DMS79 treated with DMSO at 0.1 percent for 48 hours (cell line): ENCODE results near the gene SP6.

Source experiments
- DNase-seq: peaks from one replicate; lab custom pipeline; 2025; lab: John Stamatoyannopoulos, UW

Gene SP6

DNA sequence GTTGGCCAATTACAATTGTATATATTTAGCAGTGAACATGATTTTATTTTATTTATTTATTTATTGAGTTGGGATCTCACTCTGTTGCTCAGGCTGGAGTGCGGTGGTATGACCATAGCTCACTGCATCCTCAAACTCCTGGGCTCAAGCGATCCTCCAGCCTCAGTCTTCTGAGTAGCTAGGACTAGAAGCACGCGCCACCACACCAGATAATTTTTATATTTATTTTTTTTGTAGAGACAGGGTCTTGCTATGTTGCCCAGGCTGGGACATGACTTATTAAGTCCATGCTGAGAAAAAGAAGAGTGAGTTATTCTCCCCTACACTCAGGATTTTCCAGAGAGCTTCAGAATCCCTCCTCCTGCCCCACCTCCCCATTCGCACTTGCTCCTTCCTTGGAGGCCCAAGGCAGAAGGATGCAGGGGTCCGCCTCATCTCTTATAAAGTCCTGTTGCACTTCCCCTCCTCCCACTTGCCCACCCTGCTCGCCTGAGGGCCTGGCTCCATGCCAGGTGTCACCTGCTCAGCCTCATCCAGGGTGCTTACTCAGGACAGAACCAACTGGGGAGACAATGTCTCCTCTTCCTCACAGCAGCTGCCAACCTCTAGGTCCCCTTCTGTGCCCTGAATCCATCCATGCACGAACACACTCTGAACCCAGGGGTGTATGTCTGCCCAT lies 29.0 kb upstream of the SP6 start:
- DNase-seq, result no peak

DNA sequence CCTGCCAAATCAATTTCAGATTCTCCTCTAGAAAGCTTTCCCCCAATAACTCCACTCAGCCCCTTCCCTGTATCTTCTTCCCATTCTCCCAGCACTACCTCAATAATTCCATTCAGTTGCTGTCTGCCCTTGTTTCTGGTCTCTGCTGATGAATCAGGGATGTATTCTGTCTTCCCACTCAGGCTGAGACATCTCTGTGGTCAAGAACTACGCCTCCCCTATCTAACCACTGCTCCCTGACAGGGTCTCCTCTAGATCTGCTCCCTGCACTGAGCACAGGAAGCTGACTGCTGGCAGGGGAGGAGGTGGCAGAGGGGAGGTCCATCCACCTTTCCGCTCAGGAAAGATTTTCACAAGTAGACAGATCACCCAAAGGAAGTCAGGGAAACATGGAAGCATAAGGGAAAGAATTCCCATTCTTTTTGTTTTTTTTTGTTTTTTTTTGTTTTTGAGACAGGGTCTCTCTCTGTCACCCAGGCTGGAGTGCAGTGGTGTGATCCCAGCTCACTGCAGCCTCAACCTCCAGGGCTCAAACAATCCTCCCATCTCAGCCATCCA lies 28.1 kb upstream of the SP6 start:
- no peak for DNase-seq

DNA sequence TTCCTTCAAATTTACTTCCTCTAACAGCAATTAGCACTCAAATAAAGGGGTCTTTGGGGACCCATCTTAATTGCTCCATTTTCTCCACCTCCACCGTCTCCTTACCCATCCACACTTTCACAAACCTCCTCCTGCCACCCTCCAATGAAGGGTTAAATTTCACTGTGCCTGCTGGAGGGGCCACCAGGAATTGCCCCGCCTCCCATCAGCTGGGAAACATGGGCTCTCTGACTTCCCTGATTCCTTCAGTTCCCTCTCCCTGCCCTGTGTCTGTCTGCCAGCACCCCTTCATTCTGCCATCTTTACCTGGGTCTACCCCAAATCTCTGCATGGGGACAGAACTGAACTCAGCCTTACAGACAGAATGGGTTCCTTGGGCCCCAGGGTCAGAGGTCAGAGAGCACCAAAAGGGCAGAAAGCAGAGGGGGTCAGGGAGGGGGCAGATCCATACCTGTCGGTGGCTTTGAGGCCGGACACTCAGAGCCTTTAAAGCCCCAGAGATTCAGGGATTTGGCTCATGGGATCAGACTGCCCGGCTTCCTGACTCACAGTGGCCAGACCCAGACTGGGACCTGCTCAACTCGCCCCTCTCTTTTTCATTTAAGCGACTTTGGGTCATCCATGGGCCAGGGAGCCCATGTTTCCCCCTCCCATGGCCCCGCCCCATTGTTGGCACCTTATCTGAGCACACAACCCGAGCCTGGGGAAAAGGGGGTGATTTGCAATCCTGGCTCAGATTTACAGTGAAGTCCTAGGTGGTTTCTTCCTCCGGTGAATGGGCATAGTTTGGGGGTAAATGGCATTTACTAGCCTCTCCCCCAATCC lies 27.5 kb upstream of the SP6 start:
- no peak for DNase-seq

DNA sequence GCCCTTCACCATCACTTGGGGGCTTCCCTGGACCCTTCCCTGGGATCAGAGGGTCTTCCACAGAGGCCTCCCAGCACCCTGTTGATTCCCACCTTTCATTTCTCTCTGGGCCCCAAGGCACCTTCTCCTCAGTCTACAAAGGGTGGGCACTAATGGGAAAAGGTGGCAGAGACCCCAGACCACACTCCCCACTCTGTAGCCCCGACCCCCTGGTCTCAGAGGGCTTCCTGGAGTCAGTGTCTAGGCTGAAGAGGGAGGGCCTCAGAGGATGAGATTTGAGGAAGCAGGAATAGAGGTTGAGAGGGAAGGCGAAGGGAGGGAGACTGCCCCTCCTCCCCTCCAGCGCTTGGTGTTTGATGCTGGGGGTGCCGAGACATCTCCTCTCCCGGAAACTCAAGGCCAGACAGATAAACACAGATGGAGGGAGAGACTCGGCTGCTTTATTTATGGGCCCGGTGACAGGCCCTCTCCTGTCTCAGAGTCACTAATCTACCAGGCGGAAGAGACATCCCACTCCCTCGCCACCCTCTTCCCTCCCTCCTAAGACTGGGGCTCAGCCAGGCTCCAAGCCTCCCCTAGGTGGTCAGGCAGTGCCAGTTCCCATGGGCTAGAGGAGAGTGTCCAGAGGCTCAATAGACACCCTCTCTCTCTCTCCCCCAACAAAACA lies 26.5 kb upstream of the SP6 start:
- no peak for DNase-seq

DNA sequence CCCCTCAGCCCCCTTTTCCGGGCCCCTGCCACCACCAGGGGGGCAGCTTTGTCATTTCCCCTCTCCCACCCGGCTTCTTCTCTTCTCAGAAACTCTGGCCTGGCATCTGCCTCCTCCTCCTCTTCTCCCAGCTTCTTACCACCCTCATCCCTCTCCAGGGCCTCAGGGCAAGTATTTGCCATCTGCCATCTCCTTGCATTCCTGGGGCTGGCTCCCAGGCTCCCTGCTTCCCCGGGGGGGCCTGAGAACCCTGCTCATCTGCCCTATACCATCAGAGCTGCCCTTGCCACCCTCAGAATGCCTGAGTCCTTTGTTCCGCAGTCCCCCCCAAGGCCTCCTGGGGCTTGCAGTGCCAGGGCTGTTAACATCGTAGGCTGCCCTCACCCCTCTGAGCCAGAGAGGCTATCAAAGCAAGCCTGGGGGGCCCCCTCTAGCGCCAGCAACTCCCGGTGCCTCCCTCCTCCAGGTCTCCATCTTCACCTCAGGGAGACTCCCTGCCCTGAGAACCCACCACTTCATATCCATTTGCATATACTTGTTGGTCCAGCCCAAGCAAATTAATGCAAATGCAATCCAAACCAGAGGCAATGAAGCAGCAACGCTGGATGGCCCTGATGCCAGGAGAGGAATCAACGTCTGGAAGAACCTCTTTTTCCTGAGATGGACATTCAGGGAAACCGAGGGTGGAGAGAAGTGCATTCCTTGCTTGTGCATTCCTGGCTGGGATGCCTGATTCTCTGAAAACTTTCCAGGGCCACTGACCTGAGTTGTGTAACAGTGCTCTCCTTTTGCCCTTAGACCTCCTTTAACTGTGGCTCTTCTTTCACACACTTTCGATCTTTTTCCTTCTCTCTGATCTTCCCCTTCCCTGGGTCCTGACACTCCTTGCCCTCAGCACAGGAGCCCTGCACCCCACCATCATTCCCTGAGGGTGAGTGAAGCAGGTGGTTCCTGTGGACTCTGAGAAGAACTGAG lies 24.3 kb upstream of the SP6 start:
- DNase-seq, result peak; percentile 19

DNA sequence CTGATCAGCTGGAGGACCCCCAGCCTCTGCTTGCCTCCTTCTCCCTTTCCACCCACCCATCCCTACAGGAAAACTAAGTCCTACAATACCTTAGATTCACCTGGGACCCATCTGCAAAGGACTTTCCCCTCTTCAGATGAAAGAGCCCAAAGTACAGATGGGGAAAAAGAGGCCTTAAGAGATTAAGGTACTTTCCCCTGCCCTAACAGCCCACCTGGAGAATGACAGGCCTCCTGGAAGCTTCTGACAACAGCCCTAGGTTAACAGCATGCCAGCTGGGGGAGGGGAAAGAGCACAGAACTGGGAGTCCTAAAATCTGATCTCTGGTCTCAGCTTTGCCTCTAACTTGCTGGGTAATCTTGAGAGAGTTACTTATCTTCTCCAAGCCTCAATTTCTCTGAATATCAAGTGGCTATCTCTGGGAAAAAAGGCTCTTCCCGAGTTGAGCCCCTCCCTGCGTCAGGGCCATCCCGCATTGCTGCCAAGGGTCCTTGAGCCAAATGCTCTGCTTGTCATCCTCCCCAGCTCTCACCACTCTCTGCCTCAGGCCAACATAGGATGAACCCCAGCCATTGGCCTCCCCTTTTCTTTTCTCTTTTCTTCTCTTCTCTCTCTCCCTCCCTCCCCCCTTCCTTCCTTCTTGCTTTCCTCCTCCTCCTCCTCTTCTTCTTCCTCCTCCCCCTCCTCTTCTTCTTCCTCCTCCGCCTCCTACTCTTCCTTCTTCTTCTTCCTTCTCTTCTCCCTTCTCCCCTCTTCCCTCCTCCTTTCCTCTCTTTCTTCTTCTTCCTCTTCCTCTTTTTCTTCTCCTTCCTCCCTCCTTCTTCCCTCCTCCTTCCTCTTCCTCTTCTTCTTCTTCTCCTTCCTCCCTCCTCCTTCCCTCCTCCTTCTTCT lies 22.5 kb upstream of the SP6 start:
- DNase-seq, result no peak

DNA sequence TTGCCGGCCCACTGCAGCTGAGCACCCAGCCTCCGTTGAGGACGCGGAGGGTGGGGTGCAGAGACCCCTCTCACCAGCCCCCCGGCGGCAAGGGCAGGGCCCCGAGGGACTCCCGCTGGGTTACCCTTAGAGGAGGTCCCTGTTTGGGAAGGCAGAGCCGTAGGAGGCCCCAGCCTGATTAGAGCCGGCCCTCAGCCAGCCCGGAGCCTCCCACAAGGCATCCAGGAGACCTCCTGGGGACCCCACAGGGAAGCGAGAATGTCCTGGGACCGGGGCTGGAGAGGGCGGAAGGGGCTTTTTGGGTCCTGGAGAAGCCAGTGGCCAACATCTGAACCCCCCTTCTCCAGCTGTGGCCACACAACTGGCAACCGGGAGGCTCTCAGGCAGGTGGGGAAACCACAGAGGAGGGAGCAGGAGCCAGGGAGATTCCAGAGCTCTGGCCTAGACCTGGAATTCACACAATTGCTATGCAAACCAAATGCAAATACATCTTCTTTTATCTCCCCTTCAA lies 21.7 kb upstream of the SP6 start:
- DNase-seq, result no peak

DNA sequence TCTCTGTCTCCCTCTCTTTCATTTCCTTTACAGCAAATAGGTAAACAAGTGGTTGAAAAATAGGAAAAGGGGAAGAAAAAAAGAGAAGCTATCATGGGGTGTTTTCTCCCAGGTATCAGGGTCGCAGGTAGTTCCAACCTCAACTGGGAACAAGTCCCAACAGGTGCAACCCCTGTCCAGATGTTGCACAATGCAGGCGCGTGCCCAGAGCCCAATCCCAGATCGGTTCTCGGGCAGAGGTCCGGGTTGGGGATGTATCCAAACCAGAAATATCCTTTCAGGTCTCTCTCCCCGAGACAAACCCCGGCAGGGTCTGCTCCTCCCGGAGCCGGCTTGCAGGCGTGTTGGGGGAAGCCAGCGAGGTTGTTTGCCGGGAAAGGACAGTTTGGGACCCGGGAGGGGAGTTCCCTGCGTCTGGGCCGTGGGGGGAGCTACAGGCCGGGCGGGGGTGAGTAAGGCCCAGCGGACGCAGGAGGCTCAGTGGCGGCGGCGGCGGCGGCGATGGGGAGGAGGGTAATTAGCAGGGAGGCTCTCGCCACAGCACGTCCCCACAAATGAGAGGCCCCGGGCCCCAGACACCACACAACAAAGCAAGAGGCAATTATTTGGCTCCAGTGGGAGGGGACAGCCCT lies 21.2 kb upstream of the SP6 start:
- no peak for DNase-seq

DNA sequence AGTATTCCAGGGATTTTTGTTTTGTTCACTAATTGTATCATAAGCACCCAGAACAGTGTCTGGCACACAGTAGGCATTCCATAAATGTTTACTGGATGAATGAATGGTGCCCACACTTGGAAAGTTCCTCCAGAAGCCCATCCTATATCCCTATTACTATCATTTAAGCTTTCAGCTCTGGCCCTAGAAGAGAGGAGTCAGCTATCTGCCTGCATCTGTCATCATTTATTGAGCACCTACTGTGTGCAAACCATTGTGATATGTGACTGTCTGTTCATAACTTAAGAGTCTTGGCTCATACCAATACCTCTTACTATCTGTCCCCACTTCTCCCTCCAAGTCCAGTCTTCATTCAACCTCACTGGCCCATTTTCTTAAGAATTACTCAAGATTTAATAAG lies 20.1 kb upstream of the SP6 start:
- DNase-seq, result no peak

DNA sequence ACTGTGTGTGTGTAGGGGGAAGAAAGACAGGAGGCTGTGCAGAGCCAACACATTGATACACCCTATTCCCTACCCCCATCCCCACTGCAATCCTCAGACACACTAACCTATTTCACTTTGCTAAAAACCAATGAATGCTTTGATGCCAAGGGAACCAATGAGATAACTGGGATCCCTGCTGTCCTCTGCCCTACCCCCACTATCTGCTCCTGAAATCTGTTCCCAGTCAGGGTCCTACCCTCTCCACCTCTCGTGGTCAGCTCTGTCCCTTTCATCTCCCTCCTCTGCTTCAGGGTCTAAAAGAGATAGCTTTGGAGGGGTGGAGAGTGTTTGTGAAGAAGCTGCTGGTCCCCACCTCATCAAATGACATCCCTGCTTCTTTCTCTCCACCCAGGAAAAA lies 19.1 kb upstream of the SP6 start:
- DNase-seq, result no peak

DNA sequence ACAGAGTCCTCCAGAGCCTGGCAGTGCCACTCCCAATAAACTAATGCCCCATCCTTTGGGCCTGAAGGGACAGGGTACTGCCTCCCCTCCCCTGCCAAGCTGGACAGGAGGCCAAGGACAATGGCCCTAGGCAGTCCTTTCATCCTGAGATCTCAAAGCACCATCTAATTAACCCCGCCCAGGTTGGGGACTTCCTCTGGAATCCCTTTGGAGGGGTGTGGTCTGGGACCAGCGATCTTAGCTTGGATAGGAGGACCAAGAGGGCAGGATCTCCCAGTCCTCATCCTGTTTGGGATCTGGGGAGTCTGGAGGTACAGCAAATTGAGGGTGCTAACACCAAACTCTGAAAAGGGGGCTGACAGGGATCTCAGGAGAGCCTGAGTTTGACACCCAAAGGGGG lies 18.2 kb upstream of the SP6 start:
- DNase-seq, result no peak

DNA sequence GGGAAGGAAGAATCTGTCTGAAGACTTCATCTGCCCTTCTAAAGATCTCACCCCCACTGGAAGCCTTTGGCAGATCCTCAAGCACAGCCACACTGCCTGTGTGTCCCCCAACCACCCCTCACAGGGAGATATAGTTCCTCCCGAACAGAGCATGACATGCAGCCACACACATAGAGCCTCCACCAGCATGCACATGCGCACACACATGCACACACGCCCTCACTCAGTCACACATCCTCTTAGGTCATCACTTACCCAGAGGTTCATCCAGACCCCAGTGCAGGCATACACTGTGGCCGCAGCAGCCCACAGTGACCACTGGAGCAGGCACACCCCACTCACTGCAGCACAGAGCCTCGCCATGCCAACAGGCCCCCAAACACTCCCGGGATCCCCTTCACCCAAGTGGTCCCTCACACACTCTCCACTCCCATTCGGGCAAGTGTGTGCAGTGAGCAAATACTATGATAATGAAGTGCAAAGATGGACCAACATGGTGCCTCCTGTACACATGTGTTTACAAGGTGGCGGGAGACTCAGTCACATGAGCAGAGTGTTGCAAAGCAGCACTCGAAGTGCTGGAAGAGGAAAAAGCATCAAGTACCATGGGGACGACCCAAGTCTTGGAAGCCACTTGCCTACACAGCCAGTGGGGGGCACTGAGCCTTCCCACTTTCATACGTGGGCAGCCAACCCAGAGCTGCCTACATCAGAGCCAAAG lies 17.0 kb upstream of the SP6 start:
- DNase-seq, result peak; percentile 58

DNA sequence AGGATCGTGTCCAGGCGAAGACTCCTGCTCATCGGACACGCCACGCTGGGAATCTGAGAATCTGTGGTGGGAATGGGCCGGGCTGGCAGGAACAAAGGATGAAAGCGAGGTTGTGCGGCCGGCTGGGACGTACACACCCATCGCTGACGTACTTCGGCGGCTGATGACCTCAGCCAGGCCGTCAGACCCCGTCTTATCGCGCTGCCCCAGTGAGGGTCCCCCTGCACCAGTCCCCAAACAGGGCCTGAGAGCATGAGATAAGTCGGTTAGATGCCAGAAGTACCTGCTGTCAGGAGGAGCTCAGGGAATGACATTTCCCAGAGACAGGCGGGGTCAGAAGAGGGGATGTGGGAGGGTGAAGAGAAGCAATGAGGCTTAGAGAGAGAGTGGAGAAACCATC lies 16.0 kb upstream of the SP6 start:
- DNase-seq, result peak; percentile 41

DNA sequence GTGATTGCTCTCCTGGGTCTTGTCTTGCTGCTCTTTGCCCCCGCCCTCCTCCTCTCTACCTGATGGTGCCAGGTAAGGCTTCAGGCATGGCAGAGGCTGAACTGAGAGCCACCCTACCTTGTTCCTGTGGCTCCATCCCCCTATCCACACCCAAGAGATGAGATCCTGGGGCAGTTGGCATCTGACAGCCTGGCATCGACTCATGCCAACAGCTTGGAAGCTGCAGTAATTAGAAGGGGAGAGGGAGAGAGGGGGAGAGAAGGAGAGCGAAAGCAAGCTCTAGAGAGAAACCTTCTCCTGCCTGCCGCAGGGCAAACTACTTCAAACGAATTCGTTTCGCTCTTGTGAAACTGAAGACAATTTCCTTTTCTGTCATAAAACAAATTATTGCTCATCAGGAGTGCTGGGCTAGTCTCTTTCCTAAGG lies 13.8 kb upstream of the SP6 start:
- peak; percentile 90 for DNase-seq

DNA sequence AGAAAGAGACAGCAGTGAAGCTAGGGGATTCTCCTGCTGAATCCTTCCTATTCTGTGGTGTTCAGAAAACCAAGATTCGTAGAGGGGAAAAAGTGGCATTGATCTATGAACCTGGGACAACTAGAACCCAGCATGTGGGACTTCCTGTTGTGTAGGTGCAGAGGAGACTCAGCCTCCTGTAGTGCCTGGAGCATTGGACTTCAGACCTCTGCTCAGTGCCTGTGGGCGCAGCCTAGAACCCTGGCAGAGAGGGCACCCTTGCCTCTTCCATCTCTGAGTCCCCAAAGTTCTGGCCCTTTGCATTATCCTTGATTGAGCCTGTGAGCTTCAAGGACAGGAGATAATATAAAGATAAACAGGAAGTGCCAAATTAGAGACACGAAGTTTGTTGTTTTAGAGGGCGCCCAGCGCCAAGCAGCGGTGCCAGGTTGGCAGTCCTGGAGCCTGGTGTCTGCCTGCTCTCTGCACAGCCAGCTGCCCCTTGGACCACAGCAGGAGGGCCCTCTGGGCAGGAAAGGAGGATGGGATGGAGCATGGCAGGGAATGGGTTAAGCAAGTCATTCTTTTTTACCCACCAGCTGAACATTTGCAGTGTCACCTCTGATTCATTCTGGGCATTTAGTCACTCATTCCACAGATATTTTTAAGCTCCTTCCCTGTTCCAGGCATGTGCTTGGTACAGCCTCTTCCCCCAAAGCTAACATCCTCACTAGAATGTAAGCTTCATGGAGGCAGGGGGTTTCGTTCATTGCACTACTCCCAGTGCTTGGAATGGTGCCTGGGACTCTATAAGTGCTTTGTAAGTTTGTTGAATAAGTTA lies 11.9 kb upstream of the SP6 start:
- DNase-seq, result no peak

DNA sequence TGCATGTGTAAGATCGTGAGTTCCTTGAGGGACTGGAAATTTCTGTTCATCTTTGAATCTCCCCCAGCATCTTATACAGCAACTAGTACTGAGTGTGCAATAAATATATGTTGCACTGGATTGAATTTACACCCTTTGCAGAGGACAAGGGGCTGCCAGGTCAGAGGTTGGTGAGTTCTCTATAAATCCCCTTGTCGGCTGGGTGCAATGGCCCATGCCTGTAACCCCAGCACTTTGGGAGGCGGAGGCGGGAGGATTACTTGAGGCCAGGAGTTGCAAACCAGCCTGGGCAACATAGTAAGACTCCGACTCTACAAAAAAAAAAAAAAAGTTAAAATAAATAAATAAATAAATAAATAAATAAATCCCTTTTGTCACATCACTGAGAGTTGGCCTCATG lies 9.4 kb upstream of the SP6 start:
- DNase-seq, result no peak

DNA sequence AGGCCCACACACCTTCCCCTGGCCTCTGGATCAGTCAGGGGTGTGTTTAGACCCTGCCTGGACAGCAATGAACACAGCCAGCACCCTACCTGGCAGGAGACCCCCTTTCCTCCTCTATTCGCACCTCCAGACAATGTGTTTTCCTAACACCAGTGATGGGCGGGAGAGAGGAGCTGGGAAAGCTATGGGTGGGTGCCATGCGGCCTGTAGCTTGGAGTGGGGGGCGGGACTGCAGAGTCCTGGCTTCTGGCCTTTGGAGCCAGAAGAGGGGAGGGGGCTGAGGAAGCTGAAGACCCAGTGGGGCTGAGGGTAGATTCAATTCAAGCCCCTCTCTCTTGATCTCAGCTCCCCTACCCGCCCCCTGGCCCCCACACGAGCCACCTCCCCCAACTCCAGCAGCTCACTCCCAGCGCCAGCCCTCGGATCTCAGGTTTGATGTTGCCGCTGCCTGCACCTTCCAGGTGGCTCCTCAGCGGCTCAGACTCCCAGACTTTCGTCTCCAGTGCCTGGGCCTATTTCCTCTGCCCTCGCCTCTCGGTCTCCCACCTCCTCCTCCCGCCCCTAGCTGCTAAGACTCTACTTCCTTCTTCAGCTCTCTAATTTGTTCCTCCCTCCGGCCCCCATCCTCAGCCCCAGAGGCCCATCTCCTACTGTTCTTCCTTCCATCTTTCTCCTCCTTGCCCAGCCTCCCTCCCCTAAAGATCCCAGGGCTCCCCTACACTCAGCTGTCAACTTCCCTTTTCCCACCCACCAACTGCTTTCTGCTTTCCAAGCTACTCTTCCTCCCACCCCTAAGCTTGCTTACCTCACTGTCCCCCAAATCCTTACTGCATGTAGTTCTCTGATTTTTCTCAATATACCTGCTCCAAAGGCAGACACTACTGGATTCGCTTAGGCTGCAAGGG lies 6.8 kb upstream of the SP6 start:
- no peak for DNase-seq
